ENCODE measurements around the gene DSTN.

The DSTN gene

DNA sequence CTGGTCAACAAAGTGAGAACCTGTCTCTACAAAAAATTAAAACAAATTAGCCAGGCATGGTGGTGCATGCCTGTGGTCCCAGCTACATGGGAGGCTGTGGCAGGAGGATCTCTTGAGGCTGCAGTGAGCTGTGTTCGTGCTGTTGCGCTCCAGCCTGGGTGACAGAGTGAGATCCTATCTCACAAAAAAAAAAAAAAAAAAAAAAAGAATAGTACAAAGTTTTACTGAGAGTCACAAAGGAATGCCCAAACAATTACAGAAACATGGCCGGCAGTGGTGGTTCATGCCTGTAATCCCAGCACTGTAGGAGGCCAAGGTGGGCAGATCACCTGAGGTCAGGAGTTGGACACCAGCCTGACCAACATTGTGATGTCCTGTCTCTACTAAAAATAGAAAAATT lies 14.8 kb upstream of the DSTN start:
- no peak for FAIRE-seq

DNA sequence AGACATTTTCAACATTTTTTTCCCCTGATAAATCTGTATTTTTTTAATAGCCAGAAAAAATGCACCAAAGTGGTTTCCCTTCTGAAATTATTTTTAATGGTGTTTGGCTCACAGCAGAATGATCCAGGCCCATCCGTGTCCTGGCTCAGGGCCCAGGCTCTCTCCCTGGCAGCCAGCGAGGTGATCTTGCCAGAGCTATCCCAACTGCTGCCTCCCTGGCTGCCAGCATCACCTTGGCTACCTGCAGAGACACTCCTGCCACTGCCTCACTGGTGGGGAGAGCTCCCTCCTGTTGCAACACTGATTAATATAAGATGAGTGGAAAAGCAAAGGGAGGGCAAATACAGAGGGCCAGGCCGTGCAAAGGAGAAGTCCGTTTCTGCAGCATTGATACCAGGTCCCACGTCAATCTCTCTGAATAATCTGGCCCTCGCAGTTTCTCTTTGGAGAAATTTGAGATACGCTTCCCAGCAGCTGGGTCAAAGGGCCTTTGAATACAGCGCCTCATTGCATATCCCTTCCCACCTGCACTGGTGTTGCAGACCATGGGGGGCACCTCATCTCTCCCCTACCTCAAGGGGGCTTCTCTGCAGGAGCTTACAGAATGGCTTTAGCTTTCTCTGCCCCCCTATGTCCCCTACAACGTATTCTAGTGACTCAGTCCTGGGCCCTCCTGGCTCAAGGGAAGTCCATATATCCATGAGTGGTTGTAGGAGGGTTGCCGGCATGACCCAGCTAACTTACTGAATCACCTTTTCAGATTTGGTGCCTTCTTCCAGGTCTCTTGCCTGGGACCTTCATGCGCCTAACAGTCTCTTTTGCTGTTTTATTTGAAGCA lies 12.8 kb upstream of the DSTN start:
- peak; percentile 66 for FAIRE-seq

DNA sequence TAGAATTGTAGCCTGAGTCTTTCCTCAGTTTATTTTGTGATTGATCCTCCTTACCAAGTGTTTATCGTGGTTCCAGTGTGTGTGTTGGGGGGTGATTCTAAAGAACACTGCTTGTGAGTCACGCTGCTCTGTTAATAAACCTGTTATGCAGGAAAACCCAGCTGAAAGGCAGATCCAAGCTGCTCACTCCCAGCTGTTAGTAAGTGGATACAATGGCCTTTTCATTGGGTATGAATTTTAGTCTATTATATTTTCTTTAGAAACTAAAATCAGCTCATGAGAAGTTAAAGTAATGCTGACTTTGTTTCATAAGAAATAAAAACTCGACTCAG lies 12.2 kb upstream of the DSTN start:
- no peak for FAIRE-seq

DNA sequence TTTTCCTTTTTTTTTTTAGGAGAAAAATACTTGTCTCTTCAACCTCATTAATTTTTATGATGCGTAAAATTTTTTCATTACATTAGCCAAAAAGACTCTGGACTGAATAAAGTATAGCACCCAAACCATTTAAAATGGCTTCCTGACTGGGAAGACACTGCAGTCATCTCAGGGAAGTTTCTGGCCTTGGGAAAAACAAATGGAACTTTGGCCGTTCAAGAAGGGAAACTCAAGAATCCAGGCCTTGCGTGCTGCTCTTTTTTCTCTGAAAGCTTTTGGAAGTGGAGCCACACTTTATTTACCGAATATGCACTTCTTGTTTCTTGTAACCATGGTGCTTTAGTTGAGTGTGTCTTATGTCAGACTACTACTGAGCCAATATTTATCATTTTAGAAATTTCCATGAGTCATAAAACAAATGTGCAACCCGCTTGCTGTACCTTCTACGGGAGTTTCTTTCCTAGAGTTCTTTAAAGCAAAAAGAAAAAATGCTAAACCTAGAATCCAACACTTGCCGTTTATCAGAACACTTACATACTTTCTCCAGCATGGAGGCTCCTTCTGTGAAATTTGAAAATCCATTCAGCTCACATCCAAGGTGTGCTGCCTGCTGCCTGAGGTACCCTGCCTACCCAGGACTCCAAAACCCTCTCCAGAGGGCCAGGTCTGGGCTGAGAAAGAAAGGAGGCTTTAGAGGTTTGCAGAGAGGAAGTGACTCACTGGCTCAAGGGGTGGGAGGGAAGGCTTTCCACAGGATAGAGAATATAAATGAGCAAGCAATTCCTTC lies 11.5 kb upstream of the DSTN start:
- peak; percentile 100 for FAIRE-seq

DNA sequence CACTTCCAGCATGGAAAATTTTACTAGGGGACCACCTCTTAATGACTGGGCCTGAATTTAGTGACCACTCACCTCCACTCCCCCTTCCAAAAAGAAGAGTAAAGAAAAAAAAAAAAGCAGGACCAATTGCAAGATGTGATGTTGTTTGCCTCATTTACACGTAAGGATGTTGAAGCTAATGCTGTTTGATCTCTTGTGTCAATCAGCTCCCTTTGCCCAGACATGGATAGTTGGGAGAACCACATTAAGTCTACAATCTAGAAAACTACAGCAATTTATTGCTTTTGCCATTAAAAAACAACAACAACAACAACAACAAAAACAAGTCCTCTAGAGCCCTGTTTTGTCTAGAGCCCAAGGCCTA lies 11.0 kb upstream of the DSTN start:
- FAIRE-seq, result no peak

DNA sequence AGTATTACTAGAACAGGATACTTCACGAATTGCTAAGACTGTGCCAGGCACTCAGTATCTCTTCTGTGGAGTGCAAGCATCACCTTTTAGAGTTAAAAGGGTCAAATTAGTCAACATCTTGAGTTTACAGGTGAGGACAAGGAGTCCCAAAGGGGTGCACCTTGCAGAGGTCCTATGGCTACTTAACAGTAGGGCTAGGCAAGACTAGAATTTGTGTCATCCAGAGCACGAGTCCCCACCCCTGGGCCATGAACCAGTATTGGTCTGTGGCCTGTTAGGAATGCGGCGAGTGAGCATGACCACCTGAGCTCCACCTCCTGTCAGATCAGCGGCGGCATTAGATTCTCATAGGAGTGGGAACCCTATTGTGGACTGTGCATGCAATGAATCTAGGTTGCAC lies 10.5 kb upstream of the DSTN start:
- FAIRE-seq, result no peak

DNA sequence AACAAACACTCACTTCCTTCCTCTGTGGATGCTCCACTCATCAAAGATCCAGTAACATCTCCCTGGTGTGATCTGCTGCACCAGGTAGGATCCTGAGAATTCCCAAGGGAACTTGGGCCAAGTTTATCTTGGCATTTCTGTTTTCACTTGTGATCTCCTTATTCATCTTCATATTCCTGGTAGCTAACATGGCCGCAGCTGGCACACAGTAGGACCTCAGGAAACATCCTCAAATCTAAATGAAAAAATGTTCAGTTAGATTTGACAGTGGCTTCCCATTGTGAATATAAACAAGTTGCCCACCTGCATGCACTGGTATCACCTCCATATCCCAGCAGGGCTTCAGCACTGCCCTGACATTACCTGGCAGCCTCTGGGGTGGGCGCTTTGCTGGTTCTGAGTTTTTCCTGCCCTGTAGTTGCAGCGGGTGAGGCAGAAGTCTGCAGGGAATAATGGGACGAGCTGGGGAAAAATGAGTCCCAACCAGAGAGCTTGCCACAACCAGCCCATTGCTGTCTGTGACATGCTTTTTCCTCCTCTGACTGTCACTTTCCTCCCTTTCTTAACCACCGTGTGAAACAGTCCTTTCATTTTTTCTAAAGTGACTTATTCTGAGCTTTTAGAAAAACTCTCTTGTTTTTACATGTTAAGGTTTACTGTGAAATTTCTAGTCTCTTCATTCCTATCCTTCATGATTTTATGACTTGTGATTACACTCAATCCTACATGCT lies 9.4 kb upstream of the DSTN start:
- no peak for FAIRE-seq

DNA sequence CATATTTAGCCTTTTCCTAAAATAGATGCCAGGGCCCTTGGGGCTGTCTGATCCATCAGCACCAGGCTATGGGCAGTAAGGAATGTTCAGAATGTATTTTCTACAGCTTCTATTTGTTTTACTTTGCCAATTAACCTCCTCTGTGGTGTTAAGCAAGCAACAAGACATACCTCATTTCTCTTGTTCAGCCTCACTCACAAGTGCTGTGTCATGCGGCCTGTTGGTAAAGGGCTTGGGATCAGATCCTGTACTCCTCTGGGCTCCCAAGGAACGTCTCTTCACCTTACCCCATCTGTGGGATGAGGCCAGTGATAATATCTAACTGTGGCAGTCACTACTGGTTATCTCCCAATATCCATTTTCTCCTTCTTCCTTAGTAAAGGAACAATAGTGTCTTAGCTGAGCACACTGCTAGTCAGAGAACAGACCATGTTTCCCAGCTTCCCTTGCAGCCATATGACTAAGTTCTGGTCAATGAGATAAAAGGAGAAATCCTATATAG lies 7.0 kb upstream of the DSTN start:
- no peak for FAIRE-seq

DNA sequence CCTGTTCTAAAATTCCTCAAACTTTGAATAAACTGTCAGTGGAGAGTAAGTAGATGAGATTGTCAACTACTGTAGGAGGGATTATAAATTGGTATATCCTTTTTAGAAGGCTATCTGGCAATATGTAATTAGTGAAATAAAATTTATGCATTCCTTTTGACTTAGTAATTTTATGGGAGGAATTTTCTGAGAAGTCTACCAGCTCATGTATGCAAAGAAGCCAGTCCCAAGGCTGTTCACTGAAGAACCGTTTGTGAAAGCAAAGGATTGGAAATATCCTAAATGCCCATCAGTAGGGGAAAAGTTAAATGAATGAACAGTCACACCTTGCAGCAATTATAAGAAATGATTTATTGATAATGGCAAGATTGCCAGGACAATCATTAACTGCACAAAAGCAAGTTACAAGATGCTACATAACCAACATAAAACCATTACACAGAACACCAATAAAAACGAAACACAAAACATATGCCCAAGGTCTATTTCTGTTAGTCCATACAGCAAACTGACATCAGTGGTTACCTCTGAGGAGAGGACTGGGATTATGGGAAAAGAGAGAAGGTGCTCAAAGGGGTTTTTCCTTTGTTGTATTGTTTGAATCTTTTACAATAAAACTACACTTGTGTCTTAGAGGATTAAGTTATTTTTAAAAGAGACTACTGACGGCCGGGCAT lies 4.6 kb upstream of the DSTN start:
- no peak for FAIRE-seq

DNA sequence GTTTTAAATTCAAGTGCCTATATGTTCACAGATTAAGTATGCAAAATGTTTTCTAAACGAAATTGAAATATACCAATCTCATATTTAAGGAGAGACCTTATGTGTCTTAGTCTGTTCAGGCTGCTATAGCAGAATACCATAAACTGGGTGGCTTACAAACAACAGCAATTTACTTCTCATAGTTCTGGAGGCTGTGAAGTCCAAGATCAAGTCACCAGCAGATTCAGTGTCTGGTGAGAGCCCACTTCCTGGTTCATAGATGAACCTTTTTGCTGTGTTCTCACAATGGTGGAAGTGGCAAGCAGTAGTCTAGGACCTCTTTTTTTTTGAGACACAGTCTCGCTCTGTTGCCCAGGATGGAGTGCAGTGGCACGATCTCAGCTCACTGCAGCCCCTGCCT lies 3.5 kb upstream of the DSTN start:
- no peak for FAIRE-seq

DNA sequence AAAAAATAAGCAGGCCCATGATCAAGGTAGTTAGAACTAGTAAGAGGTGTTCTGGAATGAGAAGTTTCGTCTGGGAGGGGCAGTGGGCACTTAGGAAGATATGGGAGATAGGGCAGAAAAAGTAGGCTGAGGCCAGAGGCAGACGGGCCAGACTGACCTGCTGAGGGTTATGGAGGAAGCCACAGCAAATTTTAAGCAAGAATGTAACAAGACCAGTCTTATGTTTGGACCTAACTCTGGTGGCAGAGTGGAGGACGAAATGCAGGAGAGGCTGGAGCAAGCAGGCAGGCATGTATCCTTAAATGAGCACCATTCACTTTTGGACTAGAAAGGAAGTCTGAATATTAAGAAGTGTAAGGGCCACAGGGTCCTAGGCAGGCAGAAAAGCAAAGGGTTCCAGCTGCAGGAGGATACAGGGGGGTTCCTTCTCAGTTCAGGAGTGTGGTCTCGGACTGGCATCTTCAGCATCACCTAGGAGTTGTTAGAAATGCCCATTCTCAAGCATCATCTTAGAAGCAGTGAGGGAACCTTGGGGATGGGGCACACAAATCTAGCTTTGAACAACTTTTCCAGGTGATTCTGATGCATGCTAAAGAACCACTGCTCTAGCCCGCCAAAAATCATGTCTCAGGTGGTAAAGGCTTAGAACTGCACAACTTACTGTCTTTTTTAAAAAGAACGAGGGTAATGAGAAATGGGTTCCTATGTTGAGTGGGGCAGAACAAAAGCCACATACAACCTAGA lies 1.7 kb upstream of the DSTN start:
- no peak for FAIRE-seq

DNA sequence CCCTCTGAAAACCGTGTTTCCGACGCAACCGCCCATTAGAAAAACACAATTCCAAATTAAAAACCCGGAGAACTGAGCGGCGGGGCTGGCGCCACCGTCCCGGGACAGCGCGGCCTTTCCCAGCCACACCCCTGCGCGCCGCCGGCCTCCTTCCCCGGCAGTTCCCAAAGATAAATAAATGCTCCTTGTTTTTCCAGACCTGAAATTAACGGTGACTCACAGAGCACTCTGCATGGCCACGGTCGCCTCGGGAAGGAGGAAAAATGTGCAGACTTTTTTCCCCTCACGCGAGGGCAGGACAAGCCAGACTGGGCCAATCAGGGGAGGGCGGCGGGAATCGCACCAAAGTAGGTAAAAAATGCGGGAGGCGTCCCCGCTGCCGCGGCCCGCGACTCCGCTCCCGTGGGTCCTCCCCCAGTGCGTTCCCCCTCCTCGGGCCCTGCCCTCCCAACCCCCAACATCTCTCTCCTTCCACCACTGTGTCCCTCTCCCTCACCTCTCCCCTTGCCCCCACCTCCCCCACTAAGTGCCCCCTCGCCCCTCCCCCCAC lies 828 bp upstream of the DSTN start:
- no peak for FAIRE-seq

DNA sequence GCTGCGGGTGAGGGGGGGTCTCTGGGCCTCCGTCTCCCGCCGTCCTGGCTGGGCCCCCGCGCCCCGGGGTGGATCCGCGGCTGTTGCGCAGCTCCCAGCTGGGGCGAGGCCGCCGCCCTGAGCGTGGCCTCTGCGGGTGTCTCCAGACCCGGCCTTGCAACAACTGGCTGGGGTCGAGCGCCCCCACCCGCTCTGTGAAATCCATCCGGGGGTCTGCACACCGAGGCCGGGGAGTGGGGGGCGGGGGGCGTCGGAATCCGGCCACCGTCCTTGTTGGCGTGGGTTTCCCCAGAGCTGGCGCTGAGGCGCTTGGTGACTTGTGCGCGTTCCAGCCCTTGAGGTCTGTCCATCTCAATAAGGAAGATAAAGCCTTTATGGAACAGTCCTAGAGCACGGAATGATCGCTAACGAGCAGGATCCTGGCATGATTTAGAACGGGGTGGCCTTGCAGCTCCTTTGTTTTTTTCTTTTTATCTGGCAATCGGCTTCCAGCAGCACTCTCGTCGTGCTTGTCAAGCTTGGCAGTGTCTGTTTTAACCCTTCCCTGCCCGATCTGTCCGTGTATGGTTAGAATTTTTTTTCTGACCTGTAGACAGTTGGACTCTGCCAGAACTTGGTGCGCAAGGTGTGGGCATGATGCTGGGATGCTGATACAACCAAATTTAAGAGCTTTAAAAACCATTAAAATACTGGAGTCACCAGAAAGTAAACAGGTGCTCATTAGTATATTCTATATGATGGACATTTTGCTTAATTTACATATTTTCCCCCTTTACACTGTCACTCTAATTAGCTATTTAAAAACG lies 675 bp downstream of the DSTN start:
- no peak for FAIRE-seq

DNA sequence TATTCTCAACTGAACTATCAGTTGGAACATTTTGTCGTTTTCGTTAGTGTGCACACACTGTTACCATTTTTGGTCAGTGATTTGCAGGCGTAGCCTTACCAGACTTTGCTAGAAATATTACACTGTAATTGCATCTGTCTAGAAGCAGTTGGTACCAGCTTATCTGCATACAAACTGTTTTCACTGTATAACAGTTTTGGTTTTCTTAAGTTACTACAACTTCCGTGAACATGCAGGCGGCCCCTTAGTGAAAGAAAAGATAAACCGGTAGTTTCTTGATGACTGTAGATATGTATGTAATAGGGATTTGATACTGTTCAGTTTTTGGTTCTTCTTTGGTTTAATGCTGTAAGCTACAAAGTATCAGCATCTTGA lies 1.3 kb downstream of the DSTN start:
- no peak for FAIRE-seq

DNA sequence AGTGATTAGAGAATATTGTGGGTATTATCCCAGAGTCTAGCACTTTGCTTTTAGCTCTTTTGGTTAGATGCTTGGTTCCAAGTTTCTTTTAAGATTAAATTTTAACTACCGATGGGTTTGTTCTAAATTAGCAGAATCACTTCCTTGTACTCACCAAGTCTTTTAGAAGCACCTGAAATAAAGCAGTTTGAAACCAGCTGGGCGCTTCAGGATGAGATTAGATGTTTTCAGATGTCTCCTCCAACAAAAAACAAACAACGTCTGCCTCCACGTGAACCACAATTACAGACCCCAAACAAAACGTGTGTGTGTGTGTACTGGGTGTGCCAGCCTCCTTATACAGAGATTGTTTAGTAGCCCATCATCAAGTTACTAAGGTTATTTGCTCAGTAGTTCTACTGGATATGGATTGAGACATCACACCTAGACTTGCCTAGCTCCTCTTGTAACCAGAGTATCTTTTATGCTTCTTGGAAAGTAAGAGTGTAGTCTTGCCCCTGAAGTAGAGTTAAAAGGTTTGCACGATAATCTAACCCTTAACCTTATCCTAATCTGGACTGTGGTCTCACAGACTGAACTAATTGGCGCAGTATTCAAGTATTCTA lies 2.3 kb downstream of the DSTN start:
- FAIRE-seq, result no peak

DNA sequence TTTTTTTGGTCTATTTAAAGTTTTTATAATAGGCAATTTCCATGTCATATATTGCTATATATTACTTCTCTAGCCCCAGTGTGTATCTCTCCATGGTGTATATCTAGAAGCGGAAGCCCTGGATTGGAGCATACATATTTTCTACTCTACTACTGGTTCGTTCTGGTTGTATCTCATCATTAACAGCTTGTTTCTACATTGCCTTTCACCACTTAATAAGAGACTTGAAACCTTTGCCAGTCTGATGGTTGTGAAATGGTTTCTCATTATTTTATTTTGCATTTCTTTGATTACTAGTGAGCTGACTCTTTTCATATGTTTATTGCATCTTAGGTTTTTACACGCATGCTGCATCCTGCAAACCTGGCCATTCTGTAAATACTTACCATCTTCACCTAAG lies 3.6 kb downstream of the DSTN start:
- no peak for FAIRE-seq

DNA sequence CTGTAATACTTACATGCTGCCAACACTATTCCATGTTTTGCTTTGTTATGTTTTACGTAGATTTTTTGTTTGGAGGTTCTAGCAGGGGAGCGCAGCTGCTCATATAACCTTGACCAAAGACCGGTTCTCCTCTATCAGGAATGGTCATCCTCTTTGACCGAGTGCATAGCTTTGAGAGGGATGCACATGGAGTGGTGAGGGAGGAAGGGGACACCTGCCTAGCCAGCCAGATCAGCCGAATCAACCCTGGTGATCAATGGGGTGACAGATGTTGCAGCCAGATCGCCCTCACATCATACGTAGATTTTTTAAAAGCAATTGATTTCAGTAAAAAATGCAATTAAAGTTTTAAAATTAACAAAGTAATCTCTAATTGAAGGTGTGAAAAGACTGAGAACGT lies 6.3 kb downstream of the DSTN start:
- FAIRE-seq, result no peak

DNA sequence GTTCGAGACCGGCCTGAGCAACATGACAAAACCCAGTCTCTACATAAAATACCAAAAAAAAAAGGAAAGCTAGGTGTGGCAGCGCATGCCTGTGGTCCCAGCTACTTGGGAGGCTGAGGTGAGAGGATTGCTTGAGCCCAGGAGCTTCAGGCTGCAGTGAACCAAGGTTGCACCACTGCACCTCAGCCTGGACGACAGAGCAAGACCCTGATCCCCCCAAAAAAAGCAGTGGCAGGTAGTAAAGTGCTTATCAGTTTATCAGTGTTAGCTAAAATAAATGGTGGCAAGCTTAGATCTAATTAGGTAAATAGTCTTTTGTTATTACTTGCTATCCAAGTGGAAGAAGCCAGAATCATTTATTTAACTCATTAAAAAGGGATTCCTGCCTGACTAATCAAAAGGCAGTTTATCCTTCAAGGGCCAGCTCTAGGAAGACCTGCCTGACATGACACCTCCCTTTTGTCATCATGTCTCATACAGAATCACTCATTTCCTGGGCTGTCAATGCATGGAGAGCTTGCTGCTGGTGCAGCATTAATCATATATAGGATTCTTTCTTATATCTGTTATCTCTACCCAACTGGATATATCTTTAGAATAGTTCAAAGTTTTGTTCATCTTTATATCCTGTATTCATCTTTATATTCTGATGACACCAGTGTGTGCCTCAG lies 9.6 kb downstream of the DSTN start:
- FAIRE-seq, result no peak

DNA sequence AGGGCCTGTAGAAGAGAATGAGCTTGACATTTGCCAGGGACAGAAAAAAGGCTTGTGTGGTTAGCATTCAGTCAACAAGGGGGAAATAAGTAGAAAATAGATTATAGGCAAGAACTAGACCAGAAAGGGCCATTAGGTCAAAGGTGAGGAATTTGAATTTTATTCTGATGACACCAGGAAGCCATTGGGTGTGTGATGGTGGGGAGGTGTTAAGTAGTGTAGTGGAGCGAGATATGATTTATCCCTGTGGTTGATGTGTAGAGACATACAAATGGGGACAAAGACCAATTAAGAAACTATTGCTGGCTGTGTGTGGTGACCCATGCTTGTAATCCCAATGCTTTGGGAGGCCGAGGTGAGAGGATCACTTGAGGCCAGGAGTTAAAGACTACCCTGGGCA lies 11.0 kb downstream of the DSTN start:
- no peak for FAIRE-seq

DNA sequence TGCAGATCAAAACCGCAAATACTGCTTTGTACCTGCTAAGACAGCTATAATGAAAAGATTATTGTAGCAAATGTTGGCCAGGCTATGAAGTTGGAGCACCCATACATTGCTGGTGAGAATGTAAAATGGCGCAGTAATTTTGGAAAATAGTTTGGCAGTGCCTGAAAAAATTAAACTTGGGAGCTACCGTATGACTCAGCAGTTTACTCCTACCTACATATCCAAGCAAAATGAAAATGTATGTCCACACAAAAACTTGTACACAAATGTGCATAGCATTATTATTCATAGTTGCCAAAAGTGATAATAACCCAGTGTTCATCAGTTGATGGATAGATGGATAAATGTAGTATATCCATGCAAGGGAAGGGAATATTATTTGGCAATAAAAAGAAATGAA lies 13.3 kb downstream of the DSTN start:
- no peak for FAIRE-seq
